Femur (tissue), 1 donor: ENCODE measurements around the gene POTEB2.
"Not testable (repeated sequence)": the region's sequence is repeated elsewhere in the genome, so short reads cannot be mapped to it uniquely, and the experiment has no call there.

Experiments used
- DNase-seq: peaks from one replicate; pipeline ENCODE4 v3.0.0-alpha.2; 2017

POTEB2 gene

DNA sequence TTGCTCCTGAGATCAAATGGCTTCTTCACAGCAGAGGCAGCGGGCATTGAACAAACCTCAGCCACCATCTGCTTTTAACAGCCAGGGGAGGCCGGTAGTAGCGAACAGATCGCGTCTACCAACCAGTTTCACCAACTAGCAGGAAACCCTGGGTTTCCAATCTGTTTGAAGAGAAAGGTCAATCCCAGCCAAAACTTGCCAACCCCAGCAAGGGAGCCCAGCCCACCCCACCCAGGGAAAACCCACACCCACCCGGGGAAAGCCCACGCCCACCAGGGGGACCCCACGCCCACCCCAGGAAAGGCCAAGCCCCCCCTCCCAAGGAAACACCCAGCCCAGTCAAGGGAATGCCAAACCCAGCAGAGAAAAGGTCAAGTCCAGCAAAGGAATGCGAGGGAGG is at the start of gene POTEB2:
Gene POTEB2 (minus strand): TSS at position 101 of the 400 bp plus-strand sequence. CDS start 33 bp downstream, at position 68.
- not testable (repeated sequence) for DNase-seq

DNA sequence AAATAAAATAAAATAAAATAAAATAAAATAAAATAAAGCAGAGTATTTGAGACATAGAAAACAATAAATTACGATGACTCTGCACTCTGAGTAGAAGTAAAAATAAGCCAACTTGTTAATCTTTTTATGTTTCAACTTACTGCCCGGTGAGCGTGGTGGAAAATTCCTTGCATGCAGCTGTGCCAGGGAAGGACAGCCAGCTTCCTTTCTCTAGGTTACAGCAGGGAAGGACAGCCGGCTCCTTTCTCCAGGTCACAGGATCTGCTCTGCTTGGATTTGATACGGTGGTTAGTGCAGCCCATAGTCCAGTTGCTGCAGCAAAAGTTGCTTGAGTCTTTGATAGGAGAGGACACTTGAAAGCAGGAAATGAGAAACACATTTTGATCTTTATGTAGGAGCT is 13.8 kb upstream of the POTEB2 start:
- not testable (repeated sequence) for DNase-seq

DNA sequence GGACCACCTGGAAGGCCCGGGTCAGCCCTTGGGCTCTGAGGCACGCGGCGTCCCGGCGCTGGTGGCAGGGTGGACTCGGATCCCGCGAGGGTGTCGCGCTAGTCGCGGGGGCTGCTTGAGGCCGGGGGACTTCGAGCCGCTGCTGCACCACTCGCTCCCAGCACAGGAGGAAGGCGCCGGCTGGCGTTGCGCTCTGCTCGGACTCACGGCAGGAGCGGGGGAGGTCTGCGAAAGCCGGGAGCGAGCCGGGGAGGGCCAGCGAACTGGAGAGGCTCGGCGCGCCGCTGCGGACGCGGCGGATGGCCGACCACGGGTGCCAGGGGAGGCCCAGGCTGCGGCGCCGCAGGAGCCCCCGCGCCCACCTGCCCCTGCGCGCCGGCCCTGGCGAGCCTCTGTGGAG is 12.3 kb upstream of the POTEB2 start:
- not testable (repeated sequence) for DNase-seq

DNA sequence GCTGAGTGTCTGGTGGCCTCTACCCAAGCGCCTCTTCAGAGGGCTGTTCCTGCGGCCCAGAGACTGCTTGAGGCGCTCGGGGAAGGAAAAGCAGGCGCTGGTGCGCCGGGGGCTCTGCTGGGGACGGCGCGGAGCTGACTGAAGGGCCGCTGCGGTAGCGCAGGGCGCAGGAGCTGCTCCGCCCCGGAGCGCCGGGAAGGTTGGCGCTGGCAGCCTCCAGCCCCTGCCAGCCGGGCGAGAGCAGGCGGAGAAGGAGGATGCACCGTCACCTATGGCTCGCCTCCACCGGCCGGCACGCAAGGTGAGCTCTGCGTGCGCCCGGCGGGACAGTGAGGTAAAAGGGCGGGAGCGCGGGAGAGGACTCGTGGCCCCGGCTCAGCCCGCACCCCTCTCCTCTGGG is 11.7 kb upstream of the POTEB2 start:
- not testable (repeated sequence) for DNase-seq
